SU-DHL-6 (cell line): ENCODE measurements around the gene MEFV.

Source experiments
- EZH2phosphoT487 ChIP-seq: fragments of 200-600 bp; sonication (generic), shearing (Covaris generic); conservative IDR thresholded peaks from 2 replicates; pipeline ENCODE4 v1.6.1; 2018; ENCODE audit warnings: mild to moderate bottlenecking, antibody characterized with exemption, low read length, moderate library complexity, mixed read lengths
- TF ChIP-seq, protein P1 (sequence below): fragments of 200-600 bp; sonication (generic); IDR thresholded peaks from one replicate; pipeline ENCODE4 v1.5.1; 2017; ENCODE audit warnings: antibody characterized with exemption, mild to moderate bottlenecking, low read length, moderate library complexity; ENCODE audit not compliant: insufficient read depth, poor library complexity, severe bottlenecking

DNA sequence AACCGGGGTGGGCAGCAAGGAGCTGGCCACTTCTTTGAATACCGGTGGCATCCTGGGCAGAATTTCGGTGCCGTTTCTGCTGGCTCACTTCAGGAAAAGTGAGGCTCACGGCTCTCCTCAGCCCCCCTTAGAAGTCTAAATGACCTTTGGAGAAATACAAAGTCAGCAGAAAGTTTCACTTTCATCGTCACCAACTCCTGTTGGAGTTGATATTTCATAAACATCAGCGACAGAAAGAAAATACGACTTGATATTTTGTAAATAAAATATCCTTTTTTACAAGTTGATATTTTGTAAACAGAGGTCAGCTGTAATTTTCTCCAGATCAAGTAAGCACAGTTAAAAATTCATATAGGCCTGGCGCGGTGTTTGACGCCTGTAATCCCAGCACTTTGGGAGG, 49.6 kb upstream of the MEFV start:
- TF ChIP-seq, protein P1, sequence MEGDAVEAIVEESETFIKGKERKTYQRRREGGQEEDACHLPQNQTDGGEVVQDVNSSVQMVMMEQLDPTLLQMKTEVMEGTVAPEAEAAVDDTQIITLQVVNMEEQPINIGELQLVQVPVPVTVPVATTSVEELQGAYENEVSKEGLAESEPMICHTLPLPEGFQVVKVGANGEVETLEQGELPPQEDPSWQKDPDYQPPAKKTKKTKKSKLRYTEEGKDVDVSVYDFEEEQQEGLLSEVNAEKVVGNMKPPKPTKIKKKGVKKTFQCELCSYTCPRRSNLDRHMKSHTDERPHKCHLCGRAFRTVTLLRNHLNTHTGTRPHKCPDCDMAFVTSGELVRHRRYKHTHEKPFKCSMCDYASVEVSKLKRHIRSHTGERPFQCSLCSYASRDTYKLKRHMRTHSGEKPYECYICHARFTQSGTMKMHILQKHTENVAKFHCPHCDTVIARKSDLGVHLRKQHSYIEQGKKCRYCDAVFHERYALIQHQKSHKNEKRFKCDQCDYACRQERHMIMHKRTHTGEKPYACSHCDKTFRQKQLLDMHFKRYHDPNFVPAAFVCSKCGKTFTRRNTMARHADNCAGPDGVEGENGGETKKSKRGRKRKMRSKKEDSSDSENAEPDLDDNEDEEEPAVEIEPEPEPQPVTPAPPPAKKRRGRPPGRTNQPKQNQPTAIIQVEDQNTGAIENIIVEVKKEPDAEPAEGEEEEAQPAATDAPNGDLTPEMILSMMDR: no peak
- no peak for TF ChIP-seq EZH2phosphoT487
